Skeletal muscle tissue (tissue), 4 donors: Measurements from ENCODE around the gene PLCL2. TPM values are rescaled to one million over a fixed set of nuclear protein-coding genes. Genes with fewer than 3 reads are reported as not detected.

Experiments used
- H3K27ac ChIP-seq: one replicate; pipeline ENCODE4 v1.7.0; 2013; ENCODE audit warnings: mild to moderate bottlenecking, low read depth, low read length, inconsistent platforms
- H3K27me3 ChIP-seq, 3 donors: one replicate each; pipeline ENCODE4 v1.7.0; 2013; ENCODE audit warnings: low read length in 3 of 3; ENCODE audit not compliant: control insufficient read depth in 3 of 3, insufficient read depth in 3 of 3
- H3K36me3 ChIP-seq, 3 donors: one replicate each; pipeline ENCODE4 v1.7.0; 2013; ENCODE audit warnings: low read length in 3 of 3; ENCODE audit not compliant: control insufficient read depth in 3 of 3, insufficient read depth in 3 of 3
- H3K4me1 ChIP-seq, 3 donors: one replicate each; pipeline ENCODE4 v1.7.0; 2013; ENCODE audit warnings: low read length in 3 of 3, mild to moderate bottlenecking in 3 of 3; ENCODE audit not compliant: control insufficient read depth in 3 of 3, insufficient read depth in 3 of 3
- H3K4me3 ChIP-seq, 3 donors: one replicate each; pipeline ENCODE4 v1.7.0; 2013; ENCODE audit warnings: low read length in 3 of 3
- H3K9ac ChIP-seq, 3 donors: one replicate each; pipeline ENCODE4 v1.7.0; 2013; ENCODE audit warnings: low read length in 3 of 3, mild to moderate bottlenecking in 3 of 3, moderate library complexity in 2 of 3, low read depth in 1 of 3
- H3K9me3 ChIP-seq, 3 donors: one replicate each; pipeline ENCODE4 v1.7.0; 2013; ENCODE audit warnings: low read length in 3 of 3; ENCODE audit not compliant: control insufficient read depth in 3 of 3
- total RNA-seq: library from RNA; depleted of rRNA; stranded (reverse); fragments of >200 nt; gene quantifications from one replicate; pipeline ENCODE4 v1.2.3, GENCODE V29; 2014
- donor health status: Osteomylitis.

Gene PLCL2
- total RNA-seq, 1 donor from 2014 or later = 83.5 TPM

DNA sequence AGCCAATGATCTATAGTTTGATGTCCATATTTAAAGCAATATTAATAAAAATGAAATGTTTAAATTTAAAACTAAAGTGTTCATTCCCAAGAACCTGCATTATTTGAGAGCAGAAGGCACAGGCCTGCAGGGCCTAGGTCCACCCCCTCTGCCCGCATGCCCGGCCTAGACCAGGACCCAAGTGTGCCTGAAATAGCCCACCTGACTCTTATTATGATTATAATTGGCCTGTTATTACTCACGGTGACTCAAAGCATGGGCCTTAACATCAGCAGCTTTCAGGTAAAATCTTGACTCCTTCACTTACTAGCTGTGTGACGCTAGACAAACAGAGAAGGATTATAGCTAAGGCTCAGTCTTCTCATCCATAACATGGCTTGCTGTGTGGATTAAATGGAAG is 128.8 kb downstream of the PLCL2 start:
- H3K27ac ChIP-seq = no peak overlapping the region
- peaks cover 3 to 22% (median 16%) of the 10 kb centered on the region in 3 donors for H3K36me3 ChIP-seq
- peaks cover 14 to 37% (median 15%) of the 10 kb centered on the region in 3 donors for H3K4me1 ChIP-seq
- no peak overlapping the region for H3K4me3 ChIP-seq
- H3K9me3 ChIP-seq = no peaks in the 10 kb centered on the region
- H3K27me3 ChIP-seq = no peaks in the 10 kb centered on the region
- no peak overlapping the region for H3K9ac ChIP-seq

DNA sequence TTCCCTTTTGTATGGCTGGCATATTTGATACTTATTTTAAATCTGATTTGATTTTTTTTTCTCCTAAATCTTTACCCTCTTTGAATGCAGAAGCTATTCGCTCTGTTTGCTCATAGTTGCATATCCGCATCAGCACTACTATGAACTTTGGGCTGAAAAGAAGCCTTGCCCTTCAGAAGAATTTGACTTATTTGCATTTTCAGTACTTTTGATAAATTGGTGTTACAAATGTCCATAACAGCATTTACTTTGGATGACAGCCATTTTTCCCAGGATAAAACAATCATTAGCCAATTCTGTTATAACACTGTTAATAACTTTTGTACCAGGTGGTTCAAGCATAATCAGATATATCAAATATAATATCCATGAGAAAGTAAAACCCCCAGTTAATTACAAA is 129.5 kb downstream of the PLCL2 start:
- Histone ChIP-seq H3K4me1 (peaks cover 14 to 37% (median 15%) of the 10 kb centered on the region in 3 donors), H3K27ac (no peak overlapping the region), H3K36me3 (peaks cover 3 to 22% (median 16%) of the 10 kb centered on the region in 3 donors), H3K27me3 (no peaks in the 10 kb centered on the region), H3K4me3 (no peak overlapping the region), H3K9me3 (no peaks in the 10 kb centered on the region), H3K9ac (no peak overlapping the region)

DNA sequence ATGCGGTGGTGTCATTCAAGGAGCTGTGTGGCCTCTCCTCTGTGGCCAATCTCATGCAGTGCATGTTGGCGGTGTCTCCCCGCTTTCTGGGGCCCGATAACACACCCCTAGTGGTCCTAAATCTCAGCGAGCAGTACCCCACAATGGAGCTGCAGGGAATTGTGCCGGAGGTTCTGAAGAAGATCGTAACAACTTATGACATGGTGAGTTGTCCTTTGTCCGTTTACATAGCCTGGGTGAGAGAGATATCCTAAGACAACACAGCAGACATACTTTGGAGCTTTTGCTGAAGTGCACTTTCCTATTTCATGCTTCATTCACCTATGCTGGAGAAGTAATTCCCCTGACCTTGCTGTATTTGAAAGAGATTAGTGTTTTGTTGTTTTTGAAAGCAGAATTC is 130.0 kb downstream of the PLCL2 start:
- peaks cover 3 to 19% (median 15%) of the 10 kb centered on the region in 3 donors for H3K36me3 ChIP-seq

DNA sequence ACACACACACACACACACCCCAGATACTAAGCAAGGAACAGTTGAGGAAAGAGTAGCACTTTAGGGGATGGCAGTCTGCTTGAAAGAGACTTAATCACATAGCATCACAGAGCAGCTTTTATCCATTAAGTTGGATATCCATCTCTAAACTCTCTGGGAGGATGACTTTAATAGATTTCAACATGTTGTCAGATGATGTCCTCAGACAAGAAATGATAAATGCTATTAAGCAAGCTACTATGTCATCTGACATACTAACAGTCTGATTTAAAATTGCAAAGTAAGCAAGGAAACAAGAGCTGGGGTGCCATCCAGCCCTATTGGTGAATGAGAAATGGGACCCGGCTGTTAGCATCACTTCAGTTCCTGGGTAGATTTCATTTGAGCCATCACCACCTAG is 136.9 kb downstream of the PLCL2 start:
- Histone ChIP-seq H3K36me3 (peaks cover 0 to 2% (median 0%) of the 10 kb centered on the region in 3 donors), H3K4me3 (no peak overlapping the region), H3K9ac (no peak overlapping the region), H3K4me1 (peaks cover 5 to 17% (median 9%) of the 10 kb centered on the region in 3 donors), H3K9me3 (no peaks in the 10 kb centered on the region), H3K27ac (no peak overlapping the region), H3K27me3 (no peaks in the 10 kb centered on the region)

More for the DNA sequence above, 130.0 kb downstream of the PLCL2 start:
- Histone ChIP-seq H3K9ac (no peak overlapping the region), H3K4me3 (no peak overlapping the region), H3K9me3 (no peaks in the 10 kb centered on the region), H3K4me1 (peaks cover 14 to 37% (median 15%) of the 10 kb centered on the region in 3 donors), H3K27ac (no peak overlapping the region), H3K27me3 (no peaks in the 10 kb centered on the region)

DNA sequence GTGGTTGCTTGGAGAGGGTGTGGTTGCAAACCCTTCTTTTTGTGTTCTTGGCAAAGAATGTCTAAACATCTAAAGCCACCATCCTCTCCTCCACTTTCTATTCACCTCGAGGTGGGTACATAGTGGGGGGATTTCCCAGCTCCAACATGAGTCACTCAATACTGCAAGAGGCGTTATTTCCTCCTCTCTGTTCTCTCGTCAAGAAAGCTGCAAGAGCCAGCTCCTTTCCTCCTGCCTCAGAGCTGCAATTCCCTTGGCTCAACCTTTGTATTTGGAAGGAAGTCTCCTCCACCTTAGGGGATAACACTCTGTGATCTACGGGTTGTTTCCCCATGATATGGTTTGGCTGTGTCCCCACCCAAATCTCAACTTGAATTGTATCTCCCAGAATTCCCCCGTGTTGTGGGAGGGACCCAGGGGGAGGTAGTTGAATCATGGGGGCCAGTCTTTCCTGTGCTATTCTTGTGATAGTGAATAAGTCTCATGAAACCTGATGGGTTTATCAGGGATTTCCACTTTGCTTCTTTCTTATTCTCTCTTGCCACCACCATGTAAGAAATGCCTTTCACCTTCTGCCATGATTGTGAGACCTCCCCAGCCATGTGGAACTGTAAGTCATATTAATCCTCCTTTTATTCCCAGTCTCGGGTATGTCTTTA is 138.4 kb downstream of the PLCL2 start:
- Histone ChIP-seq H3K9me3 (no peaks in the 10 kb centered on the region), H3K27me3 (no peaks in the 10 kb centered on the region), H3K36me3 (peaks cover 0 to 2% (median 0%) of the 10 kb centered on the region in 3 donors), H3K9ac (no peak overlapping the region), H3K4me1 (peaks cover 0 to 11% (median 1%) of the 10 kb centered on the region in 3 donors), H3K27ac (no peak overlapping the region), H3K4me3 (no peak overlapping the region)

DNA sequence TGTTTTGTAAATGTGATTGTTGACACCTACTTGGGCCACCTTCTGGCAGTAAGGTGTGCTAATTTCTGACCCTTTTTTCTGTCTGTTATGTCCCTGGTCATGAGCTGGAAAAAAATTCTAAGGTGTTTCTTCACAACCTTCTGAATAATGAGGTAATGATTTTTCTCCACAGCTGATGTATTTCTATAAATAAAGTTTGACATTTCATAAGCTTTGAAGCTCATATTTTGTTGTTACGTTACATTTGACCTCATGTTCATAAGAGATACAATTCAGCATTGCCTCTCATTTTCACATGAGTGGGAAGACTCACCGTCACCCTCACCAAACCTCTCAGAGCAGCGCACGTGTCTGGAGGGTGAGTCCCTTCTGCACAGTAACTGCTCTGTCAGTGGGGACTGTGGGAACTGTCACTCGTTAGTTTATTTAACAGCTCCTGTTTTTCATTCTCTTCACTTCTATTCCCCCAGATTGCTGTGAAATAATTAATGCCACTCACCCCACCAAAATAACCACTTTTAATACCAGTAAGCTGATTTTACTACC is 140.9 kb downstream of the PLCL2 start:
- no peak overlapping the region for H3K4me3 ChIP-seq
- H3K27ac ChIP-seq = no peak overlapping the region
- H3K36me3 ChIP-seq = peaks cover 0 to 2% (median 0%) of the 10 kb centered on the region in 3 donors
- H3K27me3 ChIP-seq = no peaks in the 10 kb centered on the region
- peak overlapping the region in 1 of 3 donors; percentile 26 for H3K9ac ChIP-seq
- peaks cover 0 to 11% (median 0%) of the 10 kb centered on the region in 3 donors for H3K4me1 ChIP-seq
- no peaks in the 10 kb centered on the region for H3K9me3 ChIP-seq

DNA sequence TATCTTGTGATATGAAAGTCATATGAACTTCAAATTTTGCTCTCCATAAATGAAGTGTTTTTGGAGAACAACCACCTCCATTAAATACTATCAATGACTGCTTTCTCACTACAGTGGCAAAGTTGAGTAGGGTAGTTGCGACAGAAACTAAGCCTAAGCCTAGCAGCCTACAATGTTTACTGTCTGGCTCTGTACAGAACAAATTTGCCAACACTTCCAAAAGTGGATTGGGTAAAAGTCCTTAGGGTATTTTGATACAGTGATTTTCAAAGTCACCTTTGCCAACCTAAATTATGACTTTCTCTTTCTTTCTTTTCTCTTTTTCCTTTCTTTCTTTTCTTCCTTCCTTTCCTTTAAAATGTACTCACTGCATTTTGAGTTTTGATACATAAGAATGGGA is 142.6 kb downstream of the PLCL2 start:
- Histone ChIP-seq H3K27ac (no peak overlapping the region), H3K36me3 (peaks cover 0 to 2% (median 0%) of the 10 kb centered on the region in 3 donors), H3K4me3 (no peak overlapping the region), H3K27me3 (no peaks in the 10 kb centered on the region), H3K9ac (no peak overlapping the region), H3K9me3 (no peaks in the 10 kb centered on the region), H3K4me1 (peaks cover 0 to 10% (median 0%) of the 10 kb centered on the region in 3 donors)

DNA sequence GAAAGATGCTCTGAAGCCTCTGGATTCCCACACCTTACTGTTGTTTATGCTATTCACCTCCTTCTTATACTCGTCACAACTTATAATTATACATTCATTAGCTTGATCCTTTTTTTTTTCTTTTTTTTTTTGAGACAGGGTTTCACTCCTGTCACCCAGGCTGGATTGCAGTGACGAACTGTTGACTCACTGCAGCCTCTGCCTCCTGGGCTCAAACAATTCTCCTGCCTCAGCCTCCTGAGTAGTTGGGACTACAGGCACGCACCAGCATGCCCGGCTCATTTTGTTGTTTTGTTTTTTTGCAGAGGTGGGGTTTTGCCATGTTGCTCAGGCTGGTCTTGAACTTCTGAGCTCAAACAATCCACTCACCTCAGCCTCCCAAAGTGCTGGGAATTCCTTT is 143.6 kb downstream of the PLCL2 start:
- H3K4me1 ChIP-seq = peaks cover 0 to 13% (median 0%) of the 10 kb centered on the region in 3 donors
- no peaks in the 10 kb centered on the region for H3K36me3 ChIP-seq
- no peaks in the 10 kb centered on the region for H3K27me3 ChIP-seq
- no peak overlapping the region for H3K4me3 ChIP-seq
- H3K9ac ChIP-seq = no peak overlapping the region
- H3K27ac ChIP-seq = no peak overlapping the region
- H3K9me3 ChIP-seq = no peaks in the 10 kb centered on the region

DNA sequence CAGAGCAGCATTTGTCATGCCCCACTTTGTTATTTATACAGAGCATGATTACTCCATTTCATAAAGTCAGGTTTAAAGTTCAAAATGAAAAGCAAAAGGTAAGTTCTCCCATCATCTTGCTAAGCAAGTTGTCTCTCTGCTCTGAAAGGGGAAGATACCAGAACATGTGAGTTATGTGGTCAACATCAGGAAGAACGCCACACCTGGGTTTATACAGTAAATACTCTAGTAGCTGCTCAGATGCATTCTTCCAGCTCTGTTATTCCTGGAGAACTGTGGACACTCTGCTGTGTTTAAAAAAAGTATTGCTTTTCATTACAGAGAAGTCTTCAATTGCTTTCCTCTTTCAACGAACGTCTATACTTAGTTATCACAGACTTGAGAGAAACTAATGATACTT is 145.7 kb downstream of the PLCL2 start:
- Histone ChIP-seq H3K9me3 (no peaks in the 10 kb centered on the region), H3K27ac (no peak overlapping the region), H3K9ac (no peak overlapping the region), H3K36me3 (no peaks in the 10 kb centered on the region), H3K4me3 (no peak overlapping the region), H3K4me1 (peaks cover 0 to 15% (median 0%) of the 10 kb centered on the region in 3 donors), H3K27me3 (no peaks in the 10 kb centered on the region)

DNA sequence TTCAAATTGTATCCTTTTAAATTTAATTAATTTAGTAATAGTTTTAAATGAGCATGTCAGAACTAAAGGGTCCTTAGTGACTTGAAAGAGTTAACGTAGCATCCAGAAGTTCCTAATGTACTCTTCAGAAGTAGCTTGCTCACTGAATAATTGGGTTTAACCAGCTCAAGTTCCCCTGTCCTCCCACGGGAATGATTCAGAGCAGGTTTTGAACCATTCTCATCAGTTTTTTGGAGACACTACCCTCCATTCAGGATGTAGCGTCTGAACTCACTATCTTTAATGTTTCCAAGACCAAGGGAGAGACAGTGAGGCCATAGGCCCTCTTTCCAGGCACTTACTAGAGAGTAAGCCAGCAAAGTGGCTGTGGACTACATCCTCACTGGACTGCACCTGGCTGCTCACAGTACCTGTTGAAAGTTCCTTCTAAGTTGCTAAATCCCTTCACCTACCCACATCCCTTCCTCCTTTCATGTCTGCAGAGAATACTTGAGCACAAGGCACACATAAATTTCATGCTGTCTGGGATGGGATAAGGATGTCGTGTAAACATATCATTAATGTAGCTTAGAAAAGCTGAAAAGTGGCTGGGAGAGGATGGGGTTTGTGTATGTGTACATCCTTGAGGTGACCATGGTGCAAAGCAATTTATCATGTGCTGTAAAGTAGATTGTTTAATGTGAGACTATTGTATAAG is 146.3 kb downstream of the PLCL2 start:
- H3K36me3 ChIP-seq = no peaks in the 10 kb centered on the region
- H3K4me3 ChIP-seq = no peak overlapping the region
- H3K4me1 ChIP-seq = peaks cover 0 to 15% (median 0%) of the 10 kb centered on the region in 3 donors
- no peak overlapping the region for H3K9ac ChIP-seq
- no peaks in the 10 kb centered on the region for H3K27me3 ChIP-seq
- H3K9me3 ChIP-seq = no peaks in the 10 kb centered on the region
- no peak overlapping the region for H3K27ac ChIP-seq
